HG03571 (cell line): ENCODE data around the gene NES.
"Not testable (repeated sequence)": the region's sequence is repeated elsewhere in the genome, so short reads cannot be mapped to it uniquely, and the experiment has no call there.

ENCODE experiments used
- ATAC-seq: cut with Tn5 transposase; IDR thresholded peaks from one replicate; pipeline ENCODE4 v1.9.1; 2021; ENCODE audit not compliant: unreplicated experiment

Gene NES

GRCh38 chr1:156647351-156647750 is 29.9 kb downstream of the NES start:
- ATAC-seq = no peak

- no peak for ATAC-seq
Measured at GRCh38 chr1:156646738-156647211, 30.4 kb downstream of the NES start.

DNA sequence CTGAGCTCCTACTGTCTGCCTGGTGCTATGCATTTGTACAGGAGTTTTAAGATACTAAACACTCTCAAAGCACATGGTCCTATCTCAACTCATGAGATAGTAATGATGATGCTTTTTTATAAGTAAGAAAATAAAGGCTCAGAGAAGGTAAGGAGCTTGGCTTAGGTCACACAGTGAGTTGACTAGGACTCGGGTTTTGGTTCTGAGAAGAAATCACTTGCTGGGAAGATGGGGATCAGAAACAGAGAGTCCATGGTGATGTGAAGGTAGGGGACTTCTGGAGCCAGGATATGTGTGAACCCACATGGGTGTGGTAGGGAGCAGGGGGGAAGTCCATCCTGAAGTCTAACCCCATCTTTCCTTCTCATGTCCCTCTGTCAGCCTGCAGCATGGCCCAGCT is 31.5 kb downstream of the NES start:
- no peak for ATAC-seq

DNA sequence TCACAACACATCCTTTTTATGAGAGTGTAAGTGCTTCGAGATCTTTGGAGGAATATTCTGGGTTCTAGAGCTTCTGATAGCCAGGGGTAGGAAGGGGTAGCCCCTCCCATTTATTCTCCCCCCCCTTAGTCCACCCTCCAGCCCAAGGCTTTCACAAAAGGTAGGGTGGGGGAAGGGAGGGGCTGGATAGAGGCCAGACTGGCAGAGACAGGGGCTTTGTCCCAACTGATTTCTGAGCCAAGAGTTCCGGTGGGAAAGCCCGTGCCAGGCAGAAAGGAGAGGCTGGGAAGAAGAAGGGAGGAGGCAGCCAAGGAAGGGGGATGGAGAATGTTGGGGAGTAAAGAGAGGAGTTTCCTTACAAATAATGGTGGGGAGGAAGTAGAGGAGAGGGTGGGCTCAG is 32.2 kb downstream of the NES start:
- ATAC-seq = no peak

DNA sequence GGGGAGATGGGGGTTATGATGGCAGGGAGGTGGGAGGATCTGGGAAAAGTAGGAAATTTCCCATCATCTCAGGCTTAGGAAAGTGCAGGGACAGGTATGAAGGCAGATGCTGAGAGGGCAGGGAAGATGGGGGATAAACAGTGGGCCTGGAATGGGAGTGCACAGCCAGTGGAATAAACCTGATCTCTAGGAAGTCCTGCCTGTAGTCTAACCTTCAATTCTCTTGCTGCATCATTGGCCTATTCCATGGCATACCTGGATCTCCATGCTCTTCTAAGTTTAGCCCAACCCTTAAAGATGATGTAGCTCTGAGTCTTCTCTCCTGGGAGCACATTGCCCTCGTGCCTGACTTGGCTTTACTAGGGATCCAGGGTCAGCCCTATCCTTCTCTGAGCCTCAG is 32.6 kb downstream of the NES start:
- ATAC-seq = no peak

GRCh38 chr1:156644146-156644545 is 33.1 kb downstream of the NES start:
- no peak for ATAC-seq

GRCh38 chr1:156643778-156644092 is 33.5 kb downstream of the NES start:
- no peak for ATAC-seq

GRCh38 chr1:156643049-156643777 is 34.0 kb downstream of the NES start:
- ATAC-seq = no peak

GRCh38 chr1:156642265-156643048 is 34.8 kb downstream of the NES start:
- ATAC-seq = no peak

DNA sequence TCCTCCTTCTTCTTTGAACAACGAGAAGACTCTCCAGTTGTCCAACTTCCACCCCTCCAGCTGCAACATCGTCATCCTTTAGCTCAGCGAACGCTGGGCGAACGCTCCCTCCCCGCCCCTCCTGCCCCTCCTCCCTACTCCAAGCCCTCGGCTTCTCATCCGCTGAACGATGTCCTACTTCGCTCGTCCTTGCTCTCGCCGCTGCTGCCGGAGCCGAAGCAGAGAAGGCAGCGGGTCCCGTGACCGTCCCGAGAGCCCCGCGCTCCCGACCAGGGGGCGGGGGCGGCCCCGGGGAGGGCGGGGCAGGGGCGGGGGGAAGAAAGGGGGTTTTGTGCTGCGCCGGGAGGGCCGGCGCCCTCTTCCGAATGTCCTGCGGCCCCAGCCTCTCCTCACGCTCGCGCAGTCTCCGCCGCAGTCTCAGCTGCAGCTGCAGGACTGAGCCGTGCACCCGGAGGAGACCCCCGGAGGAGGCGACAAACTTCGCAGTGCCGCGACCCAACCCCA is 35.4 kb downstream of the NES start, which contains the start of gene BCAN:
TSS of gene BCAN (plus strand) at position 357 of the 504 bp plus-strand sequence. CDS start 3,938 bp downstream, outside the sequence.
- no peak for ATAC-seq

GRCh38 chr1:156640842-156641706 is 36.1 kb downstream of the NES start:
- no peak for ATAC-seq

DNA sequence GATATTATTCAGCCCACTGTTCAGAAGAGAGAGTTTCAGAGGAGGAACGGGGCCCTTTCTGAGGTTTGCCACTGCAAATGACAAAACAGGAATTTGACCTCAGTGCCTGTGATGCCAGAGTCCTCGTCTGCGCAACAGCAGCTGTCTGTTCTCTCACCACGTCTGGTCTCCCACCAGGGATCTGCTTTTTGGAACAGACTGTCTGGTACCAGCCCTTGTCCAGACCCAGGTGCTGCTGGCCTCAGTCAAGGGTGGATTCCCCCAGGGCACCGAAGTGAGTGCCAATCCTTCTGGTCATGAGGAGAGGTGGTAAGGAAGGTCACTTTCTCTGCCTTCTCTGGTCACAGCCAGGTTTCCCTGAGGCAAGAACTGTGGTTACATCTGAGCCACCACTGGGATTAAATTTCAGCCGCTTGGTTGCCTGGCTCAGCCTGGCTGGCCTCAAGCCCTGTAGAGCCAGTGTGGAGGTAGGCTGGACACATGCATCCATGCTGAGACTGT is 37.6 kb downstream of the NES start:
- ATAC-seq = no peak

DNA sequence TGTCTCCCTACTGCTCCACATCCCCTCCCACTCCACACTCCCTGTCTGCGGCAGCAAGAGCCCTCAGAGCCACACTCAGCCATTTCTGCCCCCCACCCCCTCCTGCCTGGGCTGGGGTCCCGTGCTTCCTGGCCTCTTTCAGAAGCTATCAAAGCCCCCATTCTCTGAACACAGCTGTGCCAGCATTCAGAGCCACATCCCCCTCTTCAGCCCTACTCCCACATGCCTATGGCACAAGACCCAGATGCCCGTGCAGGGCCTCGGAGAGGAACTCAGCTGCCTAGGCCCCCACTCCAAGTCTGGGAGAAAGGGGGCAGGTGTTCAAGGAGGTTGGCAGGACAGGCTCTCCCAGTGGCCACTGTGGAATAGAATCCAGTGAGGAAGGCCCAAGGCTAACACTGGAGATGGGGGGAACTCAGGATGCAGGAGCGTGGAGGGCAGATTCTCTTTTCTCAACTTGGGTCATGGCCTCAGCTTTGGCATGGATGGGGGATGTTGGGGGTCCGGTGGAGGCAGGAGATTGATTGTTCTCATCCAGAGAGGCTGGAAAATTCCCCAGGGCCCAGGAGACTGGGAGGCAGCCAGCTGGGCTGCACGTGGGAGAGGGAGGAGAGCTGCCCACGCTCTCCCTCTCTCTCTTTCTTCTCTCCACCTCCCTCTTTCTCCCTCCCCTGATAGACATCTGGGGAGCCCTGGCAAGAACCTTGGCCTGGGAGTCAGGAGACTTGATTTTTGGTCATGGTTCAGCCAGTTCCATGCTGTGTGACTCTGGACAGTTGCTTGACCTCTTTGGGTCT is 38.8 kb downstream of the NES start:
- ATAC-seq = no peak

- no peak for ATAC-seq
Measured at GRCh38 chr1:156632355-156632754, 44.9 kb downstream of the NES start.

DNA sequence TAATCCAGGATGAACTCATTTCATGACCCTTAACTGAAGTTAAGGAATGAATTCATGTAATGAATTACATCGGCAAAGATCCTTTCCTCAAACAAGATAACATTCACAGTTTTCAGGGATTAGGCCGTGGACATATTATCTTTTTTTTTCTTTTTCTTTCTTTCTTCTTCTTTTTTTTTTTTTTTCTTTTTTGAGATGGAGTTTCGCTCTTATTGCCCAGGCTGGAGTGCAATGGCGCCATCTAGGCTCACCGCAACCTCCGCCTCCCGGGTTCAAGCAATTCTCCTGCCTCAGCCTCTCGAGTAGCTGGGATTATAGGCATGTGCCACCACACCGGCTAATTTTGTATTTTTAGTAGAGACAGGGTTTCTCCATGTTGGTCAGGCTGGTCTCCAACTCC is 46.1 kb downstream of the NES start:
- not testable (repeated sequence) for ATAC-seq

GRCh38 chr1:156629823-156630449 is 47.3 kb downstream of the NES start:
- no peak for ATAC-seq

DNA sequence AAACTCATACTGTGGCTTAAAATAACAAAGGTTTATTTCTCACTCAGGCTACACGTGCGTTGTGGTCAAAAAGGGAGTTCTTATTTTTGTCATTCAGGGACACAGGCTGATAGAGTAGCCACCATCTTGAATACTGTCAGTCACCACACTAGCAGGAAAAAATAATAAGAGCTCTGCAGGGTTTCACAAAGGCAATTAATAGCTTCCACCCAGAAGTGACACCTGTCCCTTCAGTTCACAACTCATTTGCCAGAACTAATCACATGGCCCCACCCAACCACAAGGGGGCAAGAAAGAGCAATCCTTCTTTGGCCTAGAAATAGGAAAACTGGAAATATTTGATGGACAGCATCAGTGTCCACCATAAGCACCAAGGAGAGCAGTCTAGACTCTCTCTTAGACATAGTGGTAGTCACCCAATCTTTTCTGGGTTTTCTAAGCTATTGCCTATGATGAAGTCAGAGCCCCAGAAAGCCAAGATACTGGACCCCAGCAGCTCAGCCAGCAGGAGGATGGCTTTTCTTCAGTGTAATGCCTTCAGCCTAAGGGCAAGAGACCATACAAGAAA is 49.8 kb downstream of the NES start:
- ATAC-seq = no peak

DNA sequence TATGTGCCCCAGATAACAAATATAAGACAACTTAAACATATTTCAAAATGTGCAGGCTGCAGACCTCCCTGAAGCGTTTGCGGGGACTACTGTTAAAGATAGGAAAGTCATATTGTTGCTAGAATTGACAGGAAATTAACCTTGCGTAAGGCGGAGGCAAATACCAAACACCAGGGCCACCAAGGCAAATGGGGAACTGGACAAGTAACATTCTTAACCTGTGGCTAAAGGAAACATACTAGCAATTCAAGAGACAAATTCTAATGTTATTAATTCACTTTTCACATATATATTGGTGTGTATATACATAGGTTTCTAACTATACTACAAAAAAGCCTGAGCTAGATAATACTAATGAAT is 51.1 kb downstream of the NES start:
- no peak for ATAC-seq

DNA sequence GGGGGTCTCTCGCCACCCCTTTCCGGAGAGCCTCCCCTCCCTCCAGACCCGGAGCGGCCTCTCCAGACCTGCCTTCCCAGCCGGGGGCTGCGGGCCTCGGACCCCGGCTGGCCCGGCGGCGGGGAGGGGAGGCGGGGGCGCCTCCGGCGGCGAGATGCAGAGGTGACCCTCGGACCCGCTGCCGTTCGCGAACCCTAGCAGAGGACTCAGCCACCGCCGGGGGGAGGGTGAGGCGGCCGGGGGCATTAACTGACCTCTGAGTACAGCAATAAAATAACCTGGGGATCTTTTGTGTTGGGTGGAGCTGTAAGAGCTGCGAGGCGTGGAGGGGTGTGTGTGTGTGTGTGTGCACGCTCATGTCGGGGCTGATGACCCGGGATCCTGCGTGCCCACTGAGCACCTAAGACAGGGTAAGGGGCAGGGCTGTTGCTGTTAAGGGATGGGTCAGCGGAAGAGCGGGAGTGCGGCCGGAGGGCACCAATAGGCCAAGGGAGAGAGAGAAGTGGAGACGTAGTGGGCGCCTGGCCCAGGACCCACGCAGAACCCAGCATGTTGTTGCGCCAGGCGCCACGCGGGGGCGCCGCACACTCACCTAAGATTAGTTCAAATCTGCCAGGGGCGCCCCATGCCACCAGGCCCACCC is 51.6 kb downstream of the NES start:
- no peak for ATAC-seq
